HUES6 (cell line): ENCODE measurements around the gene ZC3H12D.

Experiments used
- H3K27ac ChIP-seq: 2 replicates; pipeline ENCODE4 v1.7.0; 2013; ENCODE audit warnings: low read depth, mild to moderate bottlenecking, low read length, inconsistent platforms
- H3K27me3 ChIP-seq: 2 replicates; pipeline ENCODE4 v1.6.1; 2013; ENCODE audit warnings: low read length; ENCODE audit not compliant: control insufficient read depth, insufficient read depth
- H3K36me3 ChIP-seq: 2 replicates; pipeline ENCODE4 v1.6.1; 2013; ENCODE audit warnings: low read length; ENCODE audit not compliant: control insufficient read depth, insufficient read depth
- H3K4me1 ChIP-seq: 2 replicates; pipeline ENCODE4 v1.6.1; 2013; ENCODE audit warnings: low read length; ENCODE audit not compliant: control insufficient read depth, insufficient read depth
- H3K4me3 ChIP-seq: 2 replicates; pipeline ENCODE4 v1.5.1; 2013; ENCODE audit warnings: low read depth, low read length
- H3K9ac ChIP-seq: one replicate; pipeline ENCODE4 v1.6.1; 2013; ENCODE audit warnings: mild to moderate bottlenecking, low read length
- H3K9me3 ChIP-seq: 2 replicates; pipeline ENCODE4 v1.6.1; 2013; ENCODE audit warnings: low read depth, low read length; ENCODE audit not compliant: control insufficient read depth, insufficient read depth

ZC3H12D gene

GRCh38 chr6:149484733-149485700, at the start of gene ZC3H12D:
Gene ZC3H12D (minus strand): TSS chr6:149485014. CDS start chr6:149474543, 10,471 bp downstream.
- no peak within 1 kb of the TSS for H3K4me3 ChIP-seq
- no peaks in the 10 kb centered on the region for H3K27me3 ChIP-seq
- no peaks in the 10 kb centered on the region for H3K36me3 ChIP-seq
- no peak within 1 kb of the TSS for H3K27ac ChIP-seq
- H3K9me3 ChIP-seq: no peaks in the 10 kb centered on the region
- no peak within 1 kb of the TSS for H3K9ac ChIP-seq
- peaks cover 13% of the 10 kb centered on the region; the same call in 1 of the 2 replicates for H3K4me1 ChIP-seq

DNA sequence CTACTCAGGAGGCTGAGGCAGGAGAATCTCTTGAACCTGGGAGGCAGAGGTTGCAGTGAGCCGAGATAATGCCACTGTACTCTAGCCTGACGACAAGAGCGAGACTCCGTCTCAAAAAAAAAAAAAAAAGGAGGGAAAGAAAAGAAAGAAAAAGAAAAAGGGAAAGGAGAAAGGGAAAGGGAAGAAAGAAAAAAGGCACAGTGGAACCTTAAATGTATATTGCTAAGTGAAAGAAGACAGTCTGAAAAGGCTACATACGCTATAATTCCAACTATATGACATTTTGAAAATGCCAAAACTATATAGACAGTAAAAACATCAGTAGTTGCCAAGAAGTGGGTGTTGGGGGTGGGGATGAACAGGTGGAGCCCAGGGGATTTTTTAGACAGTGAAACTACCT, 44.8 kb upstream of the ZC3H12D start:
- H3K27me3 ChIP-seq: no peaks in the 10 kb centered on the region
- H3K36me3 ChIP-seq: peaks cover 81% of the 10 kb centered on the region
- no peak overlapping the region for H3K4me3 ChIP-seq
- H3K27ac ChIP-seq: no peak overlapping the region
- no peaks in the 10 kb centered on the region for H3K4me1 ChIP-seq
- no peak overlapping the region for H3K9ac ChIP-seq
- H3K9me3 ChIP-seq: no peaks in the 10 kb centered on the region

- H3K27ac ChIP-seq: no peak overlapping the region
- H3K4me1 ChIP-seq: no peaks in the 10 kb centered on the region
- no peaks in the 10 kb centered on the region for H3K9me3 ChIP-seq
- no peak overlapping the region for H3K9ac ChIP-seq
- H3K36me3 ChIP-seq: peaks cover 28% of the 10 kb centered on the region
- H3K27me3 ChIP-seq: no peaks in the 10 kb centered on the region
- no peak overlapping the region for H3K4me3 ChIP-seq
These were observed 30.7 kb upstream of the ZC3H12D start for GRCh38 chr6:149515494-149515893.

- H3K36me3 ChIP-seq: peaks cover 15% of the 10 kb centered on the region
These were observed 29.1 kb upstream of the ZC3H12D start for GRCh38 chr6:149513915-149514314.

DNA sequence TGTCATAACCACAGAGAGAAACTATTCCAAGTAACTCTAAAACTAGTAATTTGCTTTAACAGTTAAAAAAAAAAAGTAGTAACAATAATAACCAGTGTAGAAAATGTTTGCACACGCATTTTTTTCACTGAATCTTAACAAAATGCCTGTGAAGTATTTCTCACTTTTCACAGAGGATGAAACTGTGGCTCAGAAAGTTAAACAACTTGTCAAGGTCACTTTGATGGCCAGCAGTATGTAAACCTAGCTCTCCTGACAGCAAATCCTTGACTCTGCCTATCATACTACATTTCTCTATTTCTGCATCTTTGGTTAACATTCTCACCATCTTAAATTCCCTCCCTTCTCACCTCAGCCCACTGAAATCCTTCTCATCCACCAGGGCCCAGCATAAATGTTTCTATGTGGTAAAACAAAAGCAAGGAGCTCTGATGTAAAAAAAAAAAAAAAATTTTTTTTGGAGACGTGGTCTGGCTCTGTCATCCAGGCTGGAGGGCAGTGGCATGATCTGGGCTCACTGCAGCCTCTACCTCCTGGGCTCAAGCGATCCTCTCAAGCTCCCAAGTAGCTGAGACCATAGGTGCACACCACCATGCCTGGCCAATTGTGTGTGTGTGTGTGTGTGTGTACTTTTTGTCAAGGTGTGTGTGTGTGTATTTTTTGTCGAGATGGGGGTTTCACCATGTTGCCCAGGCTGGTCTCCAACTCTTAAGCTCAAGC, 26.1 kb upstream of the ZC3H12D start:
- Histone ChIP-seq H3K9ac (no peak overlapping the region), H3K36me3 (peaks cover 23% of the 10 kb centered on the region), H3K9me3 (no peaks in the 10 kb centered on the region), H3K4me1 (no peaks in the 10 kb centered on the region), H3K4me3 (no peak overlapping the region), H3K27me3 (no peaks in the 10 kb centered on the region), H3K27ac (no peak overlapping the region)

More at GRCh38 chr6:149513915-149514314, 29.1 kb upstream of the ZC3H12D start:
- Histone ChIP-seq H3K4me3 (no peak overlapping the region), H3K27me3 (no peaks in the 10 kb centered on the region), H3K4me1 (no peaks in the 10 kb centered on the region), H3K9ac (no peak overlapping the region), H3K9me3 (no peaks in the 10 kb centered on the region), H3K27ac (no peak overlapping the region)

GRCh38 chr6:149508485-149508884, 23.7 kb upstream of the ZC3H12D start:
- H3K27me3 ChIP-seq: no peaks in the 10 kb centered on the region
- no peaks in the 10 kb centered on the region for H3K4me1 ChIP-seq
- H3K36me3 ChIP-seq: peaks cover 23% of the 10 kb centered on the region
- H3K27ac ChIP-seq: no peak overlapping the region
- H3K4me3 ChIP-seq: no peak overlapping the region
- no peak overlapping the region for H3K9ac ChIP-seq
- H3K9me3 ChIP-seq: no peaks in the 10 kb centered on the region

GRCh38 chr6:149503872-149504271, 19.1 kb upstream of the ZC3H12D start:
- H3K4me3 ChIP-seq: no peak overlapping the region
- no peaks in the 10 kb centered on the region for H3K4me1 ChIP-seq
- H3K36me3 ChIP-seq: peaks cover 12% of the 10 kb centered on the region
- no peaks in the 10 kb centered on the region for H3K27me3 ChIP-seq
- no peak overlapping the region for H3K9ac ChIP-seq
- H3K27ac ChIP-seq: no peak overlapping the region
- no peaks in the 10 kb centered on the region for H3K9me3 ChIP-seq

DNA sequence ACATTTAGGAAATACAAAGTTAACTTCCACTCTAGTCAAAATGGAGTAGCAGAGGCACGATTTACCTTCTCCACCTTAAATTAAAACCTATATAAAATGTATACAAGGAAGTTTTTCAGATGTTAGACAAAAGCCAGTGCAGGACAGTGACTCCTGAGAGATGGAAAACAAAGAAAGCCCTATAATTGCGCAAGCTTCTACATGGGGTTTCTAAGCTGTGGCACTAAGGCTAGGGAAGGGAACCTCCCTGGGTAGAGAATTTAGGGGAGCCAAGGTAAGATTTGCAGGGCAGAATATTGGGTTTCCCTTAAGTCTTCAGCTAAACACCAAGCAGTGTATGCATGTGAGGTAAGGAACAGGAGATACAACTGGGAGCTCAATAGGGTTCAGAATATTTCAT, 18.5 kb upstream of the ZC3H12D start:
- no peak overlapping the region for H3K4me3 ChIP-seq
- no peaks in the 10 kb centered on the region for H3K27me3 ChIP-seq
- H3K9me3 ChIP-seq: no peaks in the 10 kb centered on the region
- H3K4me1 ChIP-seq: no peaks in the 10 kb centered on the region
- no peak overlapping the region for H3K9ac ChIP-seq
- peaks cover 12% of the 10 kb centered on the region for H3K36me3 ChIP-seq
- no peak overlapping the region; the same call in 1 of the 2 replicates for H3K27ac ChIP-seq

- no peaks in the 10 kb centered on the region for H3K4me1 ChIP-seq
- H3K9ac ChIP-seq: no peak overlapping the region
- peaks cover 4% of the 10 kb centered on the region for H3K36me3 ChIP-seq
- H3K9me3 ChIP-seq: no peaks in the 10 kb centered on the region
- no peaks in the 10 kb centered on the region for H3K27me3 ChIP-seq
- H3K27ac ChIP-seq: no peak overlapping the region
- no peak overlapping the region for H3K4me3 ChIP-seq
These were observed 17.0 kb upstream of the ZC3H12D start for GRCh38 chr6:149501768-149502167.

DNA sequence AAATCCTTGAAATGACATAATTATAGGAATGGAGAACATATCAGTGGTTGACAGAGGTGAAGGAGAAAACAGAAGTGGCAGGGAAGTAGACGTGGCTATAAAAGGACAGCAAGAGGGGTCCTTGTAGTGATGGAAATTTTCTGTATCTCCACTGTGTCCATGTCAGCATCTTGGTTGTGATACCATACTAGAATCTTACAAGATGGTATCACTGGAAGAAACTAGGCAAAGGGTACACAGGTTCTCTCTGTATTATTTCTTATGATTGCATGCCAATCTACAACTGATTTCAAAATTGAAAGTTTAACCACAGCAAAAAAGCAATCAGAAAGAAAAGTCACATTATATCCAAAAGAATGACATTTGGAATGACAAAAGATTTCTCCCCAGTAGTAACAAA, 16.4 kb upstream of the ZC3H12D start:
- no peak overlapping the region for H3K9ac ChIP-seq
- H3K4me3 ChIP-seq: no peak overlapping the region
- no peaks in the 10 kb centered on the region for H3K4me1 ChIP-seq
- H3K36me3 ChIP-seq: peaks cover 4% of the 10 kb centered on the region
- H3K27ac ChIP-seq: no peak overlapping the region
- H3K27me3 ChIP-seq: no peaks in the 10 kb centered on the region
- H3K9me3 ChIP-seq: no peaks in the 10 kb centered on the region

GRCh38 chr6:149500096-149500495, 15.3 kb upstream of the ZC3H12D start:
- Histone ChIP-seq H3K9me3 (no peaks in the 10 kb centered on the region), H3K27ac (no peak overlapping the region), H3K4me3 (no peak overlapping the region), H3K36me3 (peaks cover under 1% of the 10 kb centered on the region; the same call in 1 of the 2 replicates), H3K4me1 (no peaks in the 10 kb centered on the region), H3K9ac (no peak overlapping the region), H3K27me3 (no peaks in the 10 kb centered on the region)
